Caco-2 (cell line): ENCODE measurements around the gene SELENOV. TPM values are rescaled to one million over a fixed set of nuclear protein-coding genes. Genes with fewer than 3 reads are reported as not detected.

Source experiments
- BruUV-seq: library from RNA; stranded (reverse); fragments of 400-500 nt; replicated peaks from 2 replicates; lab custom pipeline; 2021; lab: Mats Ljungman, UMichigan
- CTCF ChIA-PET: fragments of 300-600 bp; sonication (Branson Sonifier 250); formaldehyde crosslinking; loops from one replicate; lab custom pipeline; 2022; ENCODE audit warnings: antibody characterized with exemption; lab: Charles Lee
- POLR2A ChIA-PET: fragments of 300-600 bp; sonication (Branson Sonifier 250); formaldehyde crosslinking; loops from one replicate; lab custom pipeline; 2022; ENCODE audit warnings: antibody characterized with exemption; lab: Charles Lee
- DNase-seq, 2 experiments: peaks; one replicate each; pipeline versions ENCODE4 v3.0.0 to v3.0.0-alpha.2; 2020 to 2022
- H3K27me3 ChIP-seq: replicated peaks from 2 replicates; pipeline ENCODE4 v1.6.0; 2011; ENCODE audit warnings: low read length; ENCODE audit not compliant: control insufficient read depth, insufficient read depth
- H3K36me3 ChIP-seq: 2 replicates; pipeline ENCODE4 v1.5.1; 2011; ENCODE audit warnings: low read length; ENCODE audit not compliant: control insufficient read depth, insufficient read depth
- H3K4me1 ChIP-seq: fragments of 250-450 bp; sonication (Bioruptor Pico); 2 replicates; pipeline ENCODE4 v1.5.1; 2020; ENCODE audit warnings: mild to moderate bottlenecking
- H3K4me3 ChIP-seq: 2 replicates; pipeline ENCODE4 v1.5.1; 2011; ENCODE audit warnings: low read depth, mild to moderate bottlenecking, control low read depth, low read length
- H3K9me3 ChIP-seq: fragments of 250-450 bp; sonication (Bioruptor Pico); 2 replicates; pipeline ENCODE4 v1.5.1; 2020; ENCODE audit warnings: mild to moderate bottlenecking, moderate library complexity
- H3K27ac Mint-ChIP-seq: one replicate; pipeline ENCODE4 v1.8.0; 2022; ENCODE audit warnings: mixed read lengths; ENCODE audit not compliant: unreplicated experiment
- H3K27me3 Mint-ChIP-seq: one replicate; pipeline ENCODE4 v1.8.0; 2022; ENCODE audit warnings: mixed read lengths; ENCODE audit not compliant: insufficient read depth, unreplicated experiment
- H3K36me3 Mint-ChIP-seq: one replicate; pipeline ENCODE4 v1.8.0; 2022; ENCODE audit warnings: mild to moderate bottlenecking, mixed read lengths; ENCODE audit not compliant: insufficient read depth, unreplicated experiment
- H3K4me1 Mint-ChIP-seq: one replicate; pipeline ENCODE4 v1.8.0; 2022; ENCODE audit warnings: low read depth, mixed read lengths; ENCODE audit not compliant: unreplicated experiment
- H3K4me3 Mint-ChIP-seq: one replicate; pipeline ENCODE4 v1.8.0; 2022; ENCODE audit warnings: mild to moderate bottlenecking, moderate library complexity, mixed read lengths; ENCODE audit not compliant: unreplicated experiment
- H3K9me3 Mint-ChIP-seq: one replicate; pipeline ENCODE4 v1.8.0; 2022; ENCODE audit warnings: mixed read lengths; ENCODE audit not compliant: unreplicated experiment
- intact Hi-C: fragments of 100-400 bp; cut with micrococcal nuclease; formaldehyde crosslinking; loops from one replicate; pipeline ENCODE4 v1.10.0; 2022; ENCODE audit not compliant: unreplicated experiment
- total RNA-seq: library from RNA; stranded (reverse); gene quantifications from 2 replicates; pipeline ENCODE4 v1.2.3, GENCODE V29; 2022
- TF ChIP-seq, protein P1 (sequence below), 2 experiments: fragments of 200-600 bp in 1 of 2; IDR thresholded peaks; 1 replicate in 1 of 2; 2 replicates in 1 of 2; pipeline versions ENCODE4 v1.5.1 to v1.8.0; 2011 to 2022; ENCODE audit warnings: antibody characterized with exemption in 1 of 2, control low read depth in 1 of 2, inconsistent platforms in 1 of 2, low read depth in 1 of 2, low read length in 1 of 2, mild to moderate bottlenecking in 1 of 2, moderate library complexity in 1 of 2; ENCODE audit not compliant: insufficient read depth in 1 of 2, severe bottlenecking in 1 of 2, unreplicated experiment in 1 of 2

The SELENOV gene
- total RNA-seq, 1 experiment from 2014 or later: 1.6 TPM

- Histone ChIP-seq H3K4me3 (no peak overlapping the region), H3K36me3 (no peaks in the 10 kb centered on the region), H3K4me1 (no peaks in the 10 kb centered on the region), H3K9me3 (no peaks in the 10 kb centered on the region), H3K27me3 (no peaks in the 10 kb centered on the region)
- TF ChIP-seq, protein P1, sequence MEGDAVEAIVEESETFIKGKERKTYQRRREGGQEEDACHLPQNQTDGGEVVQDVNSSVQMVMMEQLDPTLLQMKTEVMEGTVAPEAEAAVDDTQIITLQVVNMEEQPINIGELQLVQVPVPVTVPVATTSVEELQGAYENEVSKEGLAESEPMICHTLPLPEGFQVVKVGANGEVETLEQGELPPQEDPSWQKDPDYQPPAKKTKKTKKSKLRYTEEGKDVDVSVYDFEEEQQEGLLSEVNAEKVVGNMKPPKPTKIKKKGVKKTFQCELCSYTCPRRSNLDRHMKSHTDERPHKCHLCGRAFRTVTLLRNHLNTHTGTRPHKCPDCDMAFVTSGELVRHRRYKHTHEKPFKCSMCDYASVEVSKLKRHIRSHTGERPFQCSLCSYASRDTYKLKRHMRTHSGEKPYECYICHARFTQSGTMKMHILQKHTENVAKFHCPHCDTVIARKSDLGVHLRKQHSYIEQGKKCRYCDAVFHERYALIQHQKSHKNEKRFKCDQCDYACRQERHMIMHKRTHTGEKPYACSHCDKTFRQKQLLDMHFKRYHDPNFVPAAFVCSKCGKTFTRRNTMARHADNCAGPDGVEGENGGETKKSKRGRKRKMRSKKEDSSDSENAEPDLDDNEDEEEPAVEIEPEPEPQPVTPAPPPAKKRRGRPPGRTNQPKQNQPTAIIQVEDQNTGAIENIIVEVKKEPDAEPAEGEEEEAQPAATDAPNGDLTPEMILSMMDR (IDR thresholded peaks at IDR 0.05; ENCODE audit: insufficient read depth in 1 of 2, low read depth in 1 of 2, low read length in 1 of 2, severe bottlenecking in 1 of 2, unreplicated experiment in 1 of 2): no peak
- Mint-ChIP-seq H3K9me3 (no peaks in the 10 kb centered on the region), H3K27ac (no peak overlapping the region), H3K4me3 (no peak overlapping the region), H3K4me1 (no peaks in the 10 kb centered on the region), H3K36me3 (no peaks in the 10 kb centered on the region), H3K27me3 (no peaks in the 10 kb centered on the region)
- ChIA-PET POLR2A (interaction anchor here (0.6 kb wide), 1 partner anchor 89 kb away, joined by 3 read pairs; the partner anchor contains the start of gene RPS16), CTCF (interaction anchor here (0.6 to 1.2 kb wide), 2 partner anchors 15 to 27 kb away, joined by 3 to 5 read pairs; no protein-coding TSS in a partner anchor)
- BruUV-seq: no TSS peak
- no peak for DNase-seq
- intact Hi-C loops: no loop called here
These were observed 9.6 kb downstream of the SELENOV start for GRCh38 chr19:39524495-39524894.

DNA sequence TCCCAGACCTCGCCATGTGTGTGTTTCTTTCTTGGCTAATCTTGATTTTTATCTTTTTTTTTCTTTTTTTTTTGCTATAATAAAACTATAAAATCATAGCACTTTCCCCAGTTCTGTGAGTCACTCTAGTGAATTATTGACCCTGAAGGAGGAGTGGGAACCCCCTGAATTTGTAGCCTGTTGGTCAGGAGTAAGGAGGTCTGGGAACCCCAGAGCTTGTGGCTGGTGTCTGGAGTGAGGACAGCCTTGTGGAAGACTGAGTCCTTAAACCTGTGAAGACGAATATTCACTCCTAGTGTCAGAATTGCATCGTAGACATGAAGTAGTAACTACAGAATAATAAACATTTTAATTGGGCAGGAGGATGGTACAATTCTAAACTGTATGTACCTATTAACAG, 10.3 kb downstream of the SELENOV start:
- H3K27ac Mint-ChIP-seq: no peak overlapping the region

GRCh38 chr19:39531834-39532232, 16.9 kb downstream of the SELENOV start:
- H3K27ac Mint-ChIP-seq: no peak overlapping the region
- no peak for DNase-seq
- no peaks in the 10 kb centered on the region for H3K27me3 ChIP-seq
- H3K4me1 ChIP-seq: no peaks in the 10 kb centered on the region
- H3K27me3 Mint-ChIP-seq: no peaks in the 10 kb centered on the region
- peak overlapping the region; percentile 77 for H3K4me3 Mint-ChIP-seq
- ChIA-PET CTCF (interaction anchor here (1.1 to 1.5 kb wide), 4 partner anchors 29 to 91 kb away, joined by 4 to 17 read pairs (median 8); no protein-coding TSS in a partner anchor), POLR2A (interaction anchor here (0.6 kb wide), 1 partner anchor 33 kb away, joined by 9 read pairs; the partner anchor contains the start of gene DLL3)
- H3K4me1 Mint-ChIP-seq: no peaks in the 10 kb centered on the region
- intact Hi-C loops: loop anchor here (1.0 kb wide), 3 partner anchors 34 to 92 kb away; partner anchors contain the start of gene DLL3
- TF ChIP-seq, protein P1 (IDR thresholded peaks at IDR 0.05; ENCODE audit: insufficient read depth in 1 of 2, low read depth in 1 of 2, low read length in 1 of 2, severe bottlenecking in 1 of 2, unreplicated experiment in 1 of 2): no peak
- H3K36me3 ChIP-seq: no peaks in the 10 kb centered on the region
- no peaks in the 10 kb centered on the region for H3K9me3 ChIP-seq
- no peaks in the 10 kb centered on the region for H3K9me3 Mint-ChIP-seq
- H3K36me3 Mint-ChIP-seq: peaks cover 4% of the 10 kb centered on the region
- no TSS peak for BruUV-seq
- peak overlapping the region; percentile 72 for H3K4me3 ChIP-seq

More for the DNA sequence above, 10.3 kb downstream of the SELENOV start:
- H3K9me3 Mint-ChIP-seq: no peaks in the 10 kb centered on the region
- H3K4me3 Mint-ChIP-seq: no peak overlapping the region
- no TSS peak for BruUV-seq
- no peaks in the 10 kb centered on the region for H3K36me3 Mint-ChIP-seq
- no peaks in the 10 kb centered on the region for H3K27me3 ChIP-seq
- intact Hi-C loops: no loop called here
- H3K9me3 ChIP-seq: no peaks in the 10 kb centered on the region
- H3K4me1 ChIP-seq: no peaks in the 10 kb centered on the region
- no peaks in the 10 kb centered on the region for H3K27me3 Mint-ChIP-seq
- no peaks in the 10 kb centered on the region for H3K36me3 ChIP-seq
- ChIA-PET CTCF (interaction anchor here (1.2 kb wide), 1 partner anchor 27 kb away, joined by 5 read pairs; no protein-coding TSS in a partner anchor), POLR2A (no interaction called here)
- no peak overlapping the region for H3K4me3 ChIP-seq
- TF ChIP-seq, protein P1 (IDR thresholded peaks at IDR 0.05; ENCODE audit: insufficient read depth in 1 of 2, low read depth in 1 of 2, low read length in 1 of 2, severe bottlenecking in 1 of 2, unreplicated experiment in 1 of 2): no peak
- H3K4me1 Mint-ChIP-seq: no peaks in the 10 kb centered on the region
- DNase-seq: peak in 1 of 2 experiments; percentile 5
